Caco-2 (cell line): ENCODE measurements around the gene GIT2. TPM values are rescaled to one million over a fixed set of nuclear protein-coding genes. Genes with fewer than 3 reads are reported as not detected.

ENCODE experiments used
- BruUV-seq: library from RNA; stranded (reverse); fragments of 400-500 nt; replicated peaks from 2 replicates; lab custom pipeline; 2021; lab: Mats Ljungman, UMichigan
- CTCF ChIA-PET: fragments of 300-600 bp; sonication (Branson Sonifier 250); formaldehyde crosslinking; loops from one replicate; lab custom pipeline; 2022; ENCODE audit warnings: antibody characterized with exemption; lab: Charles Lee
- POLR2A ChIA-PET: fragments of 300-600 bp; sonication (Branson Sonifier 250); formaldehyde crosslinking; loops from one replicate; lab custom pipeline; 2022; ENCODE audit warnings: antibody characterized with exemption; lab: Charles Lee
- DNase-seq, 2 experiments: peaks; one replicate each; pipeline versions ENCODE4 v3.0.0 to v3.0.0-alpha.2; 2020 to 2022
- H3K27me3 ChIP-seq: replicated peaks from 2 replicates; pipeline ENCODE4 v1.6.0; 2011; ENCODE audit warnings: low read length; ENCODE audit not compliant: control insufficient read depth, insufficient read depth
- H3K36me3 ChIP-seq: 2 replicates; pipeline ENCODE4 v1.5.1; 2011; ENCODE audit warnings: low read length; ENCODE audit not compliant: control insufficient read depth, insufficient read depth
- H3K4me1 ChIP-seq: fragments of 250-450 bp; sonication (Bioruptor Pico); 2 replicates; pipeline ENCODE4 v1.5.1; 2020; ENCODE audit warnings: mild to moderate bottlenecking
- H3K4me3 ChIP-seq: 2 replicates; pipeline ENCODE4 v1.5.1; 2011; ENCODE audit warnings: low read depth, mild to moderate bottlenecking, control low read depth, low read length
- H3K9me3 ChIP-seq: fragments of 250-450 bp; sonication (Bioruptor Pico); 2 replicates; pipeline ENCODE4 v1.5.1; 2020; ENCODE audit warnings: mild to moderate bottlenecking, moderate library complexity
- H3K27ac Mint-ChIP-seq: one replicate; pipeline ENCODE4 v1.8.0; 2022; ENCODE audit warnings: mixed read lengths; ENCODE audit not compliant: unreplicated experiment
- H3K27me3 Mint-ChIP-seq: one replicate; pipeline ENCODE4 v1.8.0; 2022; ENCODE audit warnings: mixed read lengths; ENCODE audit not compliant: insufficient read depth, unreplicated experiment
- H3K36me3 Mint-ChIP-seq: one replicate; pipeline ENCODE4 v1.8.0; 2022; ENCODE audit warnings: mild to moderate bottlenecking, mixed read lengths; ENCODE audit not compliant: insufficient read depth, unreplicated experiment
- H3K4me1 Mint-ChIP-seq: one replicate; pipeline ENCODE4 v1.8.0; 2022; ENCODE audit warnings: low read depth, mixed read lengths; ENCODE audit not compliant: unreplicated experiment
- H3K4me3 Mint-ChIP-seq: one replicate; pipeline ENCODE4 v1.8.0; 2022; ENCODE audit warnings: mild to moderate bottlenecking, moderate library complexity, mixed read lengths; ENCODE audit not compliant: unreplicated experiment
- H3K9me3 Mint-ChIP-seq: one replicate; pipeline ENCODE4 v1.8.0; 2022; ENCODE audit warnings: mixed read lengths; ENCODE audit not compliant: unreplicated experiment
- intact Hi-C: fragments of 100-400 bp; cut with micrococcal nuclease; formaldehyde crosslinking; loops from one replicate; pipeline ENCODE4 v1.10.0; 2022; ENCODE audit not compliant: unreplicated experiment
- total RNA-seq: library from RNA; stranded (reverse); gene quantifications from 2 replicates; pipeline ENCODE4 v1.2.3, GENCODE V29; 2022
- TF ChIP-seq, protein P1 (sequence below), 2 experiments: fragments of 200-600 bp in 1 of 2; IDR thresholded peaks; 1 replicate in 1 of 2; 2 replicates in 1 of 2; pipeline versions ENCODE4 v1.5.1 to v1.8.0; 2011 to 2022; ENCODE audit warnings: antibody characterized with exemption in 1 of 2, control low read depth in 1 of 2, inconsistent platforms in 1 of 2, low read depth in 1 of 2, low read length in 1 of 2, mild to moderate bottlenecking in 1 of 2, moderate library complexity in 1 of 2; ENCODE audit not compliant: insufficient read depth in 1 of 2, severe bottlenecking in 1 of 2, unreplicated experiment in 1 of 2

The GIT2 gene
- total RNA-seq, 1 experiment from 2014 or later, result 29.3 TPM

DNA sequence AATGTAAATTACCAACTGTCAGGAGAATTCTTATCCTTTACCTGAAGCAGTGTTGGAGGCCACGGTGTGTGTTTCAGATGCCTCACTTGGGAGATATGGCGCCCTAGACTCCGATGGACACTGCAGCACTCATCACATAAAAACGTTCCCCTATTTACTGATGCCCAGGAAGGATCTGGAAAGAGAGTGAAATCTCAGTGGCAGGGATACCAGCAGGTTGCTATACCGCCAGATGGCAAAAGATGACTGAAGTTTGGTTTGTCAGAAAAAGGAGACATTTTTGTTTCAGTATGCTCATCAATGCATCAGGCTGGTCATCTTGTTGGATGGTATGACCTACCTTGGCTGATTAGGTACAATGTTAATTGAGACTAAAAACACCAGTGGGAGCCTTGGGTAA is 4.6 kb downstream of the GIT2 start:
- POLR2A ChIA-PET, result no interaction called here
- Mint-ChIP-seq H3K27ac (no peak overlapping the region), H3K27me3 (no peaks in the 10 kb centered on the region), H3K36me3 (peaks cover 20% of the 10 kb centered on the region), H3K9me3 (no peaks in the 10 kb centered on the region), H3K4me3 (no peak overlapping the region), H3K4me1 (peaks cover 10% of the 10 kb centered on the region)
- no peaks in the 10 kb centered on the region for H3K27me3 ChIP-seq
- peaks cover 13% of the 10 kb centered on the region for H3K4me1 ChIP-seq
- TF ChIP-seq, protein P1, sequence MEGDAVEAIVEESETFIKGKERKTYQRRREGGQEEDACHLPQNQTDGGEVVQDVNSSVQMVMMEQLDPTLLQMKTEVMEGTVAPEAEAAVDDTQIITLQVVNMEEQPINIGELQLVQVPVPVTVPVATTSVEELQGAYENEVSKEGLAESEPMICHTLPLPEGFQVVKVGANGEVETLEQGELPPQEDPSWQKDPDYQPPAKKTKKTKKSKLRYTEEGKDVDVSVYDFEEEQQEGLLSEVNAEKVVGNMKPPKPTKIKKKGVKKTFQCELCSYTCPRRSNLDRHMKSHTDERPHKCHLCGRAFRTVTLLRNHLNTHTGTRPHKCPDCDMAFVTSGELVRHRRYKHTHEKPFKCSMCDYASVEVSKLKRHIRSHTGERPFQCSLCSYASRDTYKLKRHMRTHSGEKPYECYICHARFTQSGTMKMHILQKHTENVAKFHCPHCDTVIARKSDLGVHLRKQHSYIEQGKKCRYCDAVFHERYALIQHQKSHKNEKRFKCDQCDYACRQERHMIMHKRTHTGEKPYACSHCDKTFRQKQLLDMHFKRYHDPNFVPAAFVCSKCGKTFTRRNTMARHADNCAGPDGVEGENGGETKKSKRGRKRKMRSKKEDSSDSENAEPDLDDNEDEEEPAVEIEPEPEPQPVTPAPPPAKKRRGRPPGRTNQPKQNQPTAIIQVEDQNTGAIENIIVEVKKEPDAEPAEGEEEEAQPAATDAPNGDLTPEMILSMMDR (IDR thresholded peaks at IDR 0.05; ENCODE audit: insufficient read depth in 1 of 2, low read depth in 1 of 2, low read length in 1 of 2, severe bottlenecking in 1 of 2, unreplicated experiment in 1 of 2), result no peak
- intact Hi-C loops, result no loop called here
- DNase-seq, result no peak
- no peaks in the 10 kb centered on the region for H3K9me3 ChIP-seq
- H3K36me3 ChIP-seq, result no peaks in the 10 kb centered on the region
- H3K4me3 ChIP-seq, result no peak overlapping the region
- CTCF ChIA-PET, result no interaction called here
- no TSS peak for BruUV-seq

DNA sequence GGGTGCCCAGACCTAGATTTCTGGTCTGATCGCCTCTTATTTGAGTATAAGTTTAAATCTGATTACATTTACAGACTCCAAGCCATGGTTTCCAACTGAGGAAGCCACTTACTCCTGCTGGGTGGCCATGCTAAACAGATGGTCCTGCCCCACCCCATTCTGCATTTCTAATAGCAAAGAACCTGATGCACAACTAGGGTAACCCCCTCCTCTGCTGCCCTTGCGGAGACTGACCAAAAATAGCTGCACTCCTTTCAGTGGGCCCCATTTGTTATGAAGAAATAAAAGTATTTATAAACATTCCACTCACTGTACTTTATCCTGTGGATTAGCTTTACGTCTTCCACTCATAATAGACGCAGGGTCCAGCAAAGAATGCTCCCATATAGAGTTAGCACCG is 6.8 kb downstream of the GIT2 start:
- no peaks in the 10 kb centered on the region for H3K9me3 Mint-ChIP-seq
- peaks cover 3% of the 10 kb centered on the region for H3K4me1 ChIP-seq
- no peaks in the 10 kb centered on the region for H3K9me3 ChIP-seq
- no peak overlapping the region for H3K4me3 ChIP-seq
- intact Hi-C loops, result no loop called here
- H3K27me3 ChIP-seq, result no peaks in the 10 kb centered on the region
- POLR2A ChIA-PET, result no interaction called here
- no peak overlapping the region for H3K27ac Mint-ChIP-seq
- no peak overlapping the region for H3K4me3 Mint-ChIP-seq
- no peaks in the 10 kb centered on the region for H3K27me3 Mint-ChIP-seq
- CTCF ChIA-PET, result no interaction called here
- TF ChIP-seq, protein P1 (IDR thresholded peaks at IDR 0.05; ENCODE audit: insufficient read depth in 1 of 2, low read depth in 1 of 2, low read length in 1 of 2, severe bottlenecking in 1 of 2, unreplicated experiment in 1 of 2), result no peak
- no peak for DNase-seq
- peaks cover 37% of the 10 kb centered on the region for H3K36me3 Mint-ChIP-seq
- BruUV-seq, result no TSS peak
- peaks cover 2% of the 10 kb centered on the region for H3K4me1 Mint-ChIP-seq
- H3K36me3 ChIP-seq, result no peaks in the 10 kb centered on the region

DNA sequence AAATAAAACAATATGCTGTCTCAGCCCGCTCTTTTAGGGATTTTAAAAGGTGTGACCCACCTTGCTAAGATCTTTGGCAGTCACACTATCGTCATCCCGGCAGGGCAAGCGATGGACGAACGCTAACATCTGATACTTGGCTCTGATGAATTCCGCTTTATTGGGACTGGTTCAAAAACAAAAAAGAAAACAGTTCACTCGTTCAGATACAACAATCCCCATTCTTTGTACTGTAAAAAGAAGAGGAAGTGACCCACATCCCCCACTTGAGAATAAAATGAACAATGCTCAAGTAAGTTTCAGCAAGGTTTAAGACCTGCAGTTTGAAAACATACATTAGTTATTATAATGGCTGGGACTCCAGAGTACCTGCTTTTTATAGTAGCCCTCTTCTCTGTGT is 7.3 kb downstream of the GIT2 start:
- CTCF ChIA-PET, result no interaction called here
- TF ChIP-seq, protein P1 (IDR thresholded peaks at IDR 0.05; ENCODE audit: insufficient read depth in 1 of 2, low read depth in 1 of 2, low read length in 1 of 2, severe bottlenecking in 1 of 2, unreplicated experiment in 1 of 2), result no peak
- no peaks in the 10 kb centered on the region for H3K27me3 Mint-ChIP-seq
- Histone ChIP-seq H3K9me3 (no peaks in the 10 kb centered on the region), H3K4me3 (no peak overlapping the region), H3K4me1 (no peaks in the 10 kb centered on the region), H3K27me3 (no peaks in the 10 kb centered on the region), H3K36me3 (no peaks in the 10 kb centered on the region)
- H3K9me3 Mint-ChIP-seq, result no peaks in the 10 kb centered on the region
- POLR2A ChIA-PET, result no interaction called here
- H3K4me3 Mint-ChIP-seq, result no peak overlapping the region
- no TSS peak for BruUV-seq
- no peaks in the 10 kb centered on the region for H3K4me1 Mint-ChIP-seq
- H3K27ac Mint-ChIP-seq, result no peak overlapping the region
- peaks cover 37% of the 10 kb centered on the region for H3K36me3 Mint-ChIP-seq
- DNase-seq, result no peak
- intact Hi-C loops, result no loop called here
